Measurements from ENCODE around the gene SP3.

SP3 gene

GRCh38 chr2:174011796-174012195 is 46.6 kb upstream of the SP3 start:
- no peak for DNase-seq (ENCODE audit: low spot score)
- no peak for TF ChIP-seq CTCF (IDR thresholded peaks at IDR 0.05; ENCODE audit: borderline replicate concordance, control extremely low read depth, extremely low read depth, insufficient read depth, missing control alignments)
- in situ Hi-C loops (cut with MboI; ENCODE audit: low sequenced_read_pairs, unreplicated experiment), result no loop called here

GRCh38 chr2:174011173-174011572 is 46.0 kb upstream of the SP3 start:
- no peak for DNase-seq (ENCODE audit: low spot score)
- in situ Hi-C loops (cut with MboI; ENCODE audit: low sequenced_read_pairs, unreplicated experiment), result no loop called here
- no peak for TF ChIP-seq CTCF (IDR thresholded peaks at IDR 0.05; ENCODE audit: borderline replicate concordance, control extremely low read depth, extremely low read depth, insufficient read depth, missing control alignments)

GRCh38 chr2:174009488-174010223 is 44.5 kb upstream of the SP3 start:
- in situ Hi-C loops (cut with MboI; ENCODE audit: low sequenced_read_pairs, unreplicated experiment), result no loop called here
- no peak for DNase-seq (ENCODE audit: low spot score)
- no peak for TF ChIP-seq CTCF (IDR thresholded peaks at IDR 0.05; ENCODE audit: borderline replicate concordance, control extremely low read depth, extremely low read depth, insufficient read depth, missing control alignments)

GRCh38 chr2:174008720-174009119 is 43.5 kb upstream of the SP3 start:
- in situ Hi-C loops (cut with MboI; ENCODE audit: low sequenced_read_pairs, unreplicated experiment), result no loop called here
- TF ChIP-seq CTCF (IDR thresholded peaks at IDR 0.05; ENCODE audit: borderline replicate concordance, control extremely low read depth, extremely low read depth, insufficient read depth, missing control alignments), result no peak
- no peak for DNase-seq (ENCODE audit: low spot score)

- no peak for TF ChIP-seq CTCF (IDR thresholded peaks at IDR 0.05; ENCODE audit: borderline replicate concordance, control extremely low read depth, extremely low read depth, insufficient read depth, missing control alignments)
- in situ Hi-C loops (cut with MboI; ENCODE audit: low sequenced_read_pairs, unreplicated experiment), result no loop called here
- no peak for DNase-seq (ENCODE audit: low spot score)
Measured at GRCh38 chr2:174007010-174007409, 41.8 kb upstream of the SP3 start.

GRCh38 chr2:174005801-174006419 is 40.7 kb upstream of the SP3 start:
- no peak for DNase-seq (ENCODE audit: low spot score)
- in situ Hi-C loops (cut with MboI; ENCODE audit: low sequenced_read_pairs, unreplicated experiment), result no loop called here
- no peak for TF ChIP-seq CTCF (IDR thresholded peaks at IDR 0.05; ENCODE audit: borderline replicate concordance, control extremely low read depth, extremely low read depth, insufficient read depth, missing control alignments)
